KOPT-K1 (cell line): ENCODE results near the gene ACTN1.

ENCODE experiments used
- H3K27ac ChIP-seq: fragments of 200-600 bp; sonication (generic); 2 replicates; pipeline ENCODE4 v1.5.1; 2016; ENCODE audit warnings: antibody characterized with exemption, mild to moderate bottlenecking, low read depth, low read length; ENCODE audit not compliant: poor library complexity, severe bottlenecking
- H3K36me3 ChIP-seq: fragments of 200-600 bp; sonication (generic); 2 replicates; pipeline ENCODE4 v1.5.1; 2017; ENCODE audit warnings: antibody characterized with exemption, mild to moderate bottlenecking, low read length, moderate library complexity; ENCODE audit not compliant: insufficient read depth
- H3K9me3 ChIP-seq: fragments of 200-600 bp; sonication (generic); 2 replicates; pipeline ENCODE4 v1.5.1; 2017; ENCODE audit warnings: antibody characterized with exemption, low read length, mild to moderate bottlenecking; ENCODE audit not compliant: insufficient read depth, poor library complexity, severe bottlenecking

Gene ACTN1

DNA sequence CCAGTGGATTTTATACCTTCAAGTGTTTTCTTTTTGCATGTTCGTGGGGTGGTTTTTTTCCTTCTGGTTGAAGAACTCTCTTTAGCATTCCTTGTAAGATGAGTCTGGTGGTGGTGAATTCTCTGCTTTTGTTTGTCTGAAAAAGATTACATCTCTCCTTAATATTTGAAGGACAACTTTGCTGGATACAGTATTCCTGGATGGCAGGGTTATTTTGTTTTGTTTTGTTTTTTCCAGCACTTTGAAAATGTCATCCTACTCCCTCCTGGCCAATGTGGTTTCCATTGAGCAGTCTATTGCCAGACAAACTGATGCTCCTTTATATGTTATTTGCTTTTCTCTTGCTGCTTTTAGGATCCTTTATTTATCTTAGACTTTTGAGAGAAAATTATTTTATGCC, 143.0 kb downstream of the ACTN1 start:
- Histone ChIP-seq H3K9me3 (peaks cover 34% of the 10 kb centered on the region), H3K36me3 (no peaks in the 10 kb centered on the region), H3K27ac (no peak overlapping the region)

DNA sequence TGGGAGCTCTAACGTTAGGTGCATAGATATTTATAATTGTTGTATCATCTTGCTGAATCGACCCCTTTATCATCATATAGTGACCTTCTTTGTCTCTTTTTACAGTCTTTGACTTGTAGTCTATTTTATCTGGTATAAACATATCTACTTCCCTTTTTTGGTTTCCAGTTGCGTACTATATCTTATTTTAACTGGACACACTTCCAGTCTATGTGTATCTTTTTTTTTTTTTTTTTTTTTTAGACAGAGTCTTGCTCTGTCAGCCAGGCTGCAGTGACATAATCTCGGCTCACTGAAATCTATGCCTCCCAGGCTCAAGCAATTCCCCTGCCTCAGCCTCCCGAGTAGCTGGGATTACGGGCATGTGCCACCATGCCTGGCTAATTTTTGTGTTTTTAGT, 144.3 kb downstream of the ACTN1 start:
- Histone ChIP-seq H3K9me3 (peaks cover 35% of the 10 kb centered on the region), H3K27ac (no peak overlapping the region), H3K36me3 (no peaks in the 10 kb centered on the region)

DNA sequence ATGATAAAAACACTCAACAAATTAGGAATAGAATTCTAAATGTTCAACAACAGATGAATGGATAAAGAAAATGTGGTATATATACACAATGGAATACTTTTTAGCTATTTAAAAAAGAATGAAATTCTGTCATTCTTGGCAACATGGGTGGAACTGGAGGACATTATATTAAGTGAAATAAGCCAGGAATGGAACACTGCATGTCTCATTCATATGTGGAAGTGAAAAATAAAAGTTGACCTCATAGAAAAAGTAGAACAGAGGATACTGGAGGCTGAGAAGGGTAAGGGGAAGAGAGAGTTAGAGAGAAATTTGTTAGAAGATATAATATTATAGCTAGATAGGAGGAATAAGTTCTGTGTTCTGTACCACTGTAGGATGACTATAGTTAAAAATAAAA, 150.4 kb downstream of the ACTN1 start:
- H3K36me3 ChIP-seq = no peaks in the 10 kb centered on the region
- no peak overlapping the region for H3K27ac ChIP-seq
- H3K9me3 ChIP-seq = peaks cover 5% of the 10 kb centered on the region

DNA sequence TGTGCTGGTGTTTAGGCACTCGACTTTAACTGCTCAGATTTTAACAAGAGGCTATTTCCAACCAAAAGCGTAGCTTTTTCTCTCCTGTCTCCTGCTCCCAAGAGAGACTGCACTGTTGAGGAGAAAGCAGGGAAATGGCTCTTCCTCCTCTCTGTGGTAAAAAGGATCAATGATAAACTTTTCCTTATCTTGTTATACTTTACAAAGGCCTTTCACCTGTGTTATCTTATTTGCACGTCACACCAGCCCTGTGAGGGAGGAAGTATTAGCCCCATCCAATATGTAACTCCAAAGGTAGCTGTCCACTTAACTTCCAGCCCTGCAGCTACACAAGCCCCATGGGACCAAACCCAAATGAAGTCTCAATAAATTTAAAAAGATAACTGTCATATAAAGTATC, 153.4 kb downstream of the ACTN1 start:
- no peak overlapping the region for H3K27ac ChIP-seq
- H3K9me3 ChIP-seq = no peaks in the 10 kb centered on the region
- no peaks in the 10 kb centered on the region for H3K36me3 ChIP-seq

- H3K9me3 ChIP-seq = no peaks in the 10 kb centered on the region
- H3K36me3 ChIP-seq = no peaks in the 10 kb centered on the region
- H3K27ac ChIP-seq = no peak overlapping the region
These were observed 154.4 kb downstream of the ACTN1 start for GRCh38 chr14:68824517-68825347.

DNA sequence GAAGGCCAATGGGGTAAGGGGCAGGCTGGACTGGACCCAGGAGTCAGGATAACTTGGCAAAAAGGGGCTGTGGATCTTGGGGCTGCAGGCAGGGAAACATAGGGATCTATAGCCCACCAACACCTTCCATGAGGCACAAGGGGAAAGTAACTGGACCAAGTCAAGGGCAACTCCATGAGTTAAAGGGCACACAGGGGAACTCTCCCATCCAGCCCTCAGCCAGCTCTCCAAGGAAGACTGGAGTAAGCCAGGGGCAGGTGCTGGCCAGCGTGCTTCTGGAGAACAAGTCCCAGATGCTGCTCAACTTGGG, 154.9 kb downstream of the ACTN1 start:
- Histone ChIP-seq H3K36me3 (no peaks in the 10 kb centered on the region), H3K9me3 (no peaks in the 10 kb centered on the region), H3K27ac (no peak overlapping the region)
